Naive B cell (primary cell): Measurements from ENCODE around the gene AK9. TPM values are rescaled to one million over a fixed set of nuclear protein-coding genes. Genes with fewer than 3 reads are reported as not detected.
A peak's percentile ranks its signal among the peaks of the same experiment; 100 is the strongest.

ENCODE experiments used
- ATAC-seq, 2 donors: fragments of 150-1000 bp; cut with Tn5 transposase; 2 replicates each; pipeline ENCODE4 v1.10.0; 2021; ENCODE audit warnings: low read depth in 2 of 2, mild to moderate bottlenecking in 2 of 2, moderate library complexity in 2 of 2
- DNase-seq: peaks from one replicate; pipeline ENCODE4 v3.0.0; 2022
- H3K27ac Mint-ChIP-seq, 6 donors: one replicate each; pipeline ENCODE4 v1.8.0; 2020 to 2022; ENCODE audit warnings: mild to moderate bottlenecking in 6 of 6, mixed read lengths in 6 of 6, moderate library complexity in 5 of 6, inconsistent platforms in 2 of 6
- H3K27me3 Mint-ChIP-seq, 3 donors: one replicate each; pipeline ENCODE4 v1.8.0; 2021 to 2022; ENCODE audit warnings: mixed read lengths in 3 of 3, mild to moderate bottlenecking in 1 of 3
- H3K36me3 Mint-ChIP-seq, 2 donors: one replicate each; pipeline ENCODE4 v1.8.0; 2020 to 2022; ENCODE audit warnings: mixed read lengths in 2 of 2, inconsistent platforms in 1 of 2, mild to moderate bottlenecking in 1 of 2
- H3K4me1 Mint-ChIP-seq, 3 donors: one replicate each; pipeline ENCODE4 v1.8.0; 2020 to 2022; ENCODE audit warnings: mixed read lengths in 3 of 3, inconsistent platforms in 1 of 3, mild to moderate bottlenecking in 1 of 3, moderate library complexity in 1 of 3
- H3K4me3 Mint-ChIP-seq, 8 donors: one replicate each; pipeline ENCODE4 v1.8.0; 2020 to 2022; ENCODE audit warnings: mild to moderate bottlenecking in 8 of 8, mixed read lengths in 8 of 8, moderate library complexity in 8 of 8, inconsistent platforms in 2 of 8
- H3K9me3 Mint-ChIP-seq, 7 donors: one replicate each; pipeline ENCODE4 v1.8.0; 2020 to 2022; ENCODE audit warnings: mixed read lengths in 7 of 7, mild to moderate bottlenecking in 5 of 7, inconsistent platforms in 2 of 7, moderate library complexity in 1 of 7
- polyA plus RNA-seq, 6 donors: library from polyadenylated mRNA; unstranded; fragments of 300-500 nt; fragmentation: Illumina TruSeq; gene quantifications; one replicate each; pipeline ENCODE4 v1.2.3, GENCODE V29; 2021; ENCODE audit warnings: low read depth in 6 of 6

The AK9 gene
- polyA plus RNA-seq, 6 donors from 2014 or later = 6.8 to 23.5 (median 15.9) TPM

DNA sequence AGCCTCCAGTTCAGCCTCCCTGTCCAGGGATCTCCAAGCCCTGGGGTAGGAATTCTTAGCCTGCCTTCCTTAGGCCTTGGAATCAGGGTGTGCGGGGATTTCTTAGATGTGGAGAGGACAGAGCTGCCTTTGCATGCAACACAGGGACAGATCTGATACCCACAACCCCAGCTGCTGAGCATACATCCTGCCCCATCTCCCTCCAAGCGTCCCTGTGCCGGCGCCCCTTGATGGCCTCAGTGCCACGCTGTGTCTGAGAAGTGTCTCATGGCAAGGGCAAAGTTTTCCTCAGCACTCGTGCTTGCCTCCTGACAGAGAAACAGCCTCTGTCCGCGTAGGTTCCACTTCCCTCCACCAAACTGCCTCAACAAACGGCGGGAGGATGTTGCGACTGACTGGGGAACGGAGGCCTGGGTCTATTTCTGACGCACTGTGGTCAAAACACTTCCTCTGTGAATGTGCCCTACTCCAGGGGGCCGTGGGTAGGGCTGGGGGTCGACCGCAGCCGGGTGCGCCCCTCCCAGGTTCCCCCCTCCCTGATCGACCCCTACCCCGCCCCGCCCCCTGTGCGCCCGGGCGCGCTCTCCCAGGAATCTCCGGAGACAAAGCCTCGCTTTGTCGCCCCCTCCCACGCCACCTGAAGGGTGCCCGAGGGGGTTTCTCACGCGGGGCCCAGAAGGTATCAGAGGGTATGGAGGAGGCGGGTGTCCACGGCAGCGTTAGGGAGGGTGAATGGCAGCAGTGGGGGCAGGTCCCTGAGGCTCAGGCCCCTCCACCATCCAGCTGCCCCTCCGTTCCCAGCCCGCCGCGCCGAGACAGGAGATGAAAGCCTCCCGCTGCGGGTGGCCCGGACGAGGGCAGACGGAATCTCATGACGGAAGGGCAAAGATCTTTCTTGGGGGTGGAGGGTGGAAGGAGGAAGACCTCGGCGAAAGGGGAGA lies 236.2 kb downstream of the AK9 start:
- Mint-ChIP-seq H3K36me3 (no peaks in the 10 kb centered on the region), H3K27me3 (no peaks in the 10 kb centered on the region)
- ATAC-seq = peak; percentile 62 to 65

DNA sequence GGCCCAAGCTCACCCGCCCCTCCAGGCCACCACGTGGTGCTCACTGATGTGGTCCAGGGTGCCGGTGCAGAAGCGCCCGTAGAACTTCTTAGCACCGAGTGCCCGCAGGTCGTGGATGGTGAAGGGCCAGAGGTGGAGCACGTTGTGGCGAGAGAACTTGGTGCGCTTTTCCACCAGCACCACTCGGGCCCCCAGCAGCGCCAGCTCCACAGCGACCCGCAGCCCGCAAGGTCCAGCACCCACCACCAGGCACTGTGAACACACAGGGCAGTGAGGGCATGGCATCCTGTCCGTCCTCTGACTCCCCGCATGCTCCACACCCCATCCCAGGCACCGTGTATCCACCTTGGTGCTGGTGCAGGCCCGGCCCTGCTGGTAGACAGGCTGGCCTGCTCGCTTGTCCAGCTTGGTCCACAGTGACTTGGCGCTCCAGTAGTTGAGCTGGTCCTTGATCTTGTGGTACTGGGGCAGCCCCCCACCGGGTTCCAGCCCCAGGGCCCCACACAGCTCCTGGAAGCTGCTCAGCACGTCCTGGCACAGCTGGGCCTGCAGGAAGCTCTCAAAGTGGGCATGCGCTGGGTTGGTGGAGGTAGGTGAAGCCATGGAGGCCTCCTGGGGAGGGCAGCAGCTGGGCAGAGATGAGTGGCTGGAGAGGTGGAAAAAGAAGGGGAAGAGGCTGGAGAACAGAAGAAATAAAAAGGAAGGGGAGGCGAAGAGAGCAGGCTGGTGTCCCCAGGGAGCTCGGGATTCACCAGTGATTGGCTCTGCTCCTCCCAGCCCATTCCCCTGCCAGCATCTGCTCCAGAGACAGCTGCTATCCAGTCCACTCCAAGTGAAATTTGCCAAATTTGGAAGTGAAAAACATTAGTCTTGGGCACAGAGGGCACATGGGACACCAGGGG lies 237.2 kb downstream of the AK9 start:
- no peaks in the 10 kb centered on the region for H3K27me3 Mint-ChIP-seq
- H3K36me3 Mint-ChIP-seq = no peaks in the 10 kb centered on the region
- DNase-seq (no peak), ATAC-seq (no peak)
- peak overlapping the region; percentile 100 for H3K27ac Mint-ChIP-seq
- H3K4me3 Mint-ChIP-seq = peak overlapping the region; percentile 94 to 100 (median 99)
- H3K9me3 Mint-ChIP-seq = peaks cover 0 to 3% (median 0%) of the 10 kb centered on the region in 7 donors
- H3K4me1 Mint-ChIP-seq = peaks cover 57 to 89% (median 84%) of the 10 kb centered on the region in 3 donors

More for the DNA sequence above, 236.2 kb downstream of the AK9 start:
- DNase-seq = peak; percentile 96
- peak overlapping the region; percentile 94 to 100 (median 99) for H3K4me3 Mint-ChIP-seq
- peak overlapping the region; percentile 100 for H3K27ac Mint-ChIP-seq
- H3K4me1 Mint-ChIP-seq = peaks cover 63 to 89% (median 84%) of the 10 kb centered on the region in 3 donors
- H3K9me3 Mint-ChIP-seq = peaks cover 0 to 3% (median 0%) of the 10 kb centered on the region in 7 donors

DNA sequence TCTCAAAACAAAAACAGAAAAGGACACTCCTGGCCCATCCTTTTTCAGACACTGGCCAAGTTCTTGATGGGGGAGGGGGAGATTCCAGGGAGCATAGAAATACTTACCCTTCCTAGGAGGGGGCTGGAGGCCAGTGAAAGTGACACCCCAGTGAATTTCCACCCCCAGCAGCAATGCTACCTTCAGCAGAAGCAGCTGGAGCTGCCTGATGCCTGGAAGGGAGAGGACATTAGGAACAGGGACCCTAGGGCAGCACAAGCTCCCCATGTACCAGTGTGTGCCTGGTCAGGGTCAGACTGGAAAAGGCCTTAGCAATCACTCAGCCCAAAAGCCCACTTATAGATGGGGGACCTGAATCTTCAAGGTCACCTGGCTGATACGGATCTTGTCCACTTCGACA lies 237.8 kb downstream of the AK9 start:
- Mint-ChIP-seq H3K27me3 (no peaks in the 10 kb centered on the region), H3K27ac (peak overlapping the region in 5 of 6 donors; percentile 100), H3K4me1 (peaks cover 59 to 88% (median 84%) of the 10 kb centered on the region in 3 donors), H3K9me3 (peaks cover 0 to 3% (median 0%) of the 10 kb centered on the region in 7 donors), H3K4me3 (peak overlapping the region in 6 of 8 donors; percentile 94 to 100 (median 98)), H3K36me3 (no peaks in the 10 kb centered on the region)
- ATAC-seq = no peak
- DNase-seq = no peak

DNA sequence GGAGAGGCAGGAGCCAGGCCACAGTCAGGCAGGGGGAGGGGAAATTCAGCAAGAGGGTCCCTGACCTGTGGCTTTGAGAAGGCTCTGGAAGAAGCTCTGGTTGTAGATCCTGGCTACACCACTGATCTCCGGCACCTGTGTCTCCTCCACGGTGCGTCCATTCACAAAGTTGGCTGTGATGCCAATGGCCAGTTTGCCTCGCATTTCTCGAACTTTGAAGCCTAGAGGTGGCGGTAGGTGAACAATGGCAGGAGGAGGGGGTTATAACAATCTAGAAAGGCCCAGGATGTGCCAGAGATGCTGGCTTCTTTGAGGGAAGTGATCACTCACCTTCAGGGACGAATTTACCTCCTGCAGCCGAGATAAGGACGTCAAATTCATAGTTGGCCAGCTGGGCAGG lies 238.8 kb downstream of the AK9 start:
- Mint-ChIP-seq H3K4me1 (peaks cover 65 to 87% (median 83%) of the 10 kb centered on the region in 3 donors), H3K9me3 (peaks cover 0 to 3% (median 0%) of the 10 kb centered on the region in 7 donors), H3K27me3 (no peaks in the 10 kb centered on the region), H3K27ac (peak overlapping the region; percentile 78 to 100 (median 100)), H3K4me3 (peak overlapping the region in 7 of 8 donors; percentile 34 to 100 (median 94)), H3K36me3 (no peaks in the 10 kb centered on the region)
- no peak for ATAC-seq
- DNase-seq = no peak

DNA sequence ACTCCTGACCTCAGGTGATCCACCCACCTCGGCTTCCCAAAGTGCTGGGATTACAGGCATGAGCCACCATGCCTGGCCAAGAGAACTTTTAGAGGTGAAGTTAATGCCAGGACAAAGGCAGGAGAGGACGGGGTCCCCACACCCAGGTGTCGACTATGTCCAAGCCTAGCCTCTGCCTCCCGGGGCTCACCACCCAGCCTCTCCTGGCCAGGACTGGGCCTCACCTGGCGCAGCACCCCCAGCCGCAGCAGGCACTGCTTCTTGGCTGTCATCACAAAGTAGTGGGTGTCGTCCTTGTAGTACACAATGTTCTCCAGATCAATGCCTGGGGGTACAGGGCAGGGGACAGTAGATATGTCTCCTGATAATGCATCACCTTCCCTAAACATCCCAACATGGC lies 239.6 kb downstream of the AK9 start:
- peak overlapping the region in 5 of 8 donors; percentile 12 to 95 (median 65) for H3K4me3 Mint-ChIP-seq
- peaks cover 0 to 4% (median 0%) of the 10 kb centered on the region in 7 donors for H3K9me3 Mint-ChIP-seq
- no peaks in the 10 kb centered on the region for H3K27me3 Mint-ChIP-seq
- H3K27ac Mint-ChIP-seq = peak overlapping the region; percentile 66 to 100 (median 98)
- no peak for DNase-seq
- no peak for ATAC-seq
- no peaks in the 10 kb centered on the region for H3K36me3 Mint-ChIP-seq
- H3K4me1 Mint-ChIP-seq = peaks cover 64 to 85% (median 83%) of the 10 kb centered on the region in 3 donors

DNA sequence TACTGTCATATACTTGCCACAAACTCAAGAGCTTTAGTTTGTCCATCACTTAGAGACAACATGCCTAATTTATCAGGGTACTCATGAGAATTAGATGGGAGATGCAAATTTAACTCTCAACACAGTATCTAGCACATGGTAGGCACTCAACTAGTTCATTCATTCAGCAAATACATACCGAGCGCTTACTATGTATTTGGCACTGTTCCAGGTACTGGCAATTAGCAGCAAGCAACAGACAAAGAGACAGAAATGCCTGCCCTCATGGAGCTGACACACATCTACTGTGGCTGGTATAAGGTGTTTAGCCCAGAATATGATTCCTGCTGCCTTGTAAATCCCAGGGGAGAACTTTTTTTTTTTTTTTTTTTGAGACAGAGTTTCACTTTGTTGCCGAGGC lies 240.2 kb downstream of the AK9 start:
- DNase-seq = no peak
- H3K27me3 Mint-ChIP-seq = no peaks in the 10 kb centered on the region
- H3K27ac Mint-ChIP-seq = peak overlapping the region in 5 of 6 donors; percentile 5 to 97 (median 92)
- peaks cover 64 to 88% (median 84%) of the 10 kb centered on the region in 3 donors for H3K4me1 Mint-ChIP-seq
- H3K9me3 Mint-ChIP-seq = peaks cover 0 to 4% (median 0%) of the 10 kb centered on the region in 7 donors
- ATAC-seq = no peak
- H3K4me3 Mint-ChIP-seq = peak overlapping the region in 7 of 8 donors; percentile 29 to 76 (median 49)
- peaks cover 0 to under 1% of the 10 kb centered on the region in 2 donors for H3K36me3 Mint-ChIP-seq

DNA sequence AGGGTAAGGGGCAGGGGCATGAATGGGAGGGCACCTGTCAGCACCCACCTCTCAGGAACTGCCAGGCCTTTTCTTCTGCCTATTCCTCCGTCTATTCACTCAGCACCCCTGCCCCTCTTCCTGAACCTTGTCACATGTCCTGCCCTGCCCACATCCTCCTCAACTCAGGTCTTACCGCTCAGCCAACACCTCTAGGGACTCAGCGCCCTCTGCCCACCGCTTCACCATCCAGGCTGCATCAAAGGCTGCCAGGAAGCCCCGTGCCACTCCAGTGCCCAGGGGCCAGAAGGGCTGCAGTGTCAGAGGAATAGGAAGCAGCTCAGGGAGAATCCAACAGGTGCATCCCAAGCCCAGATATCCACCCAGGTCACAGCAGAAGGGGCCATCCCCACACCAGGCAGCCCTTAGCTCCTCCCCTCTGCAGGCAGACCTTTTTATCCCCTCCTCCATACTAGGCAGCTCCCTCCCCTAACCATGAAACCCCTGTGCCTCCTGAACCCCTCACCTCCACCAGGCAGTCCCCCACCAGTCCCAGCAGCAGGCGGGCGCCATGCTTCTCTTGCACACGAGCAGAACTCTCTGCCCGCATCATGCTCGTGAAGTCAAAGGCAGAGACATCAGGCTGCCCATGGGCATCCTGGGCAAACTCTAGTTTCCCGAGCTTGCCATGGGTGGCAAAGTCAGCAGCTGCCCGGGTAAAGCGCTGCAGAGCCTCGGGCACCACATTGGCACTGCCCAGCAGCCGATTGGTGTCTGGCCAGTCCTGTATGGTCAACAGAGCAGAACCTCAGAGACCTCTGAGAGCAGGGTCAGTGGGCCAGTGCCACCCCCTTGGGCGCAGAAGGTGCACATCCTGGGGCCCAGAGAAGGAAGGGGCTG lies 241.0 kb downstream of the AK9 start:
- Mint-ChIP-seq H3K4me3 (peak overlapping the region; percentile 67 to 88 (median 72)), H3K9me3 (peaks cover 0 to 2% (median 0%) of the 10 kb centered on the region in 7 donors), H3K36me3 (peaks cover 0 to 8% of the 10 kb centered on the region in 2 donors), H3K4me1 (peaks cover 67 to 92% (median 90%) of the 10 kb centered on the region in 3 donors), H3K27ac (peak overlapping the region; percentile 84 to 97 (median 95)), H3K27me3 (no peaks in the 10 kb centered on the region)
- peak; percentile 20 to 21 for ATAC-seq
- peak; percentile 71 for DNase-seq

DNA sequence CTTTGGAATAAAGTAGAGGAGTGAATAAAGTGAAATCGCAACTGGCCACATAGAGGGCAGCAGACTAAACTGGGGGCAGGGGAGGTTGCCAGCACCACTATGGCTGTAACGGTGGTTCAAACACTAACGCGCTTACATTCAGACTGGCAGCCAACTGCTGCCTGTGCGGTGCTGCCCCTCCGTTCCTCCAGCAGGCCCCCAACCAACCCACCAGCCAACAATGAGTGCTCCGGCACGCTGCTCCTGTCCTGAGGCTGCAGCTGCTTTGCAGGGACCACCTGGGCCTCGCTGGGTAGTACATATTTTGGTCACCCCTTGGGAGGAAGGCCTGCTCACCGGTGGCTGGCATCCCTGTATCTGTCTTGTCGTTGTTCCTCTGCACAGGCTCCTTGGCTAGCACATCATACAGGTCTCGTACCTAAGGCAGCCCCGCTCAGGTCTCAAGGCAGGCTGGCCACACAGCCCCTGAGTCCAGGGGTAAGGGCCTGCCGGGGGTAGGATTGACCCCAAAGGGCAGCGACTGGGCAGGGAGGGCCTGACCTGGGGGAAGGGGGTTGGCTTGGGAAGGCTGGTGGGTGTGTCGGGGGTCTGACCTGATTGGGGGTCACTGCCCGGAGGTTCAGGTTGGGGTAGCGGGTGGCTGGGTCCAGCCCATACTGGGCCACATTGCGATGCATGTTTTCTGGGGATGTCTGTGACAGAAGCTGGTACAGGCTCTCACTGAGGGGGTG lies 241.8 kb downstream of the AK9 start:
- no peak for DNase-seq
- Mint-ChIP-seq H3K4me3 (peak overlapping the region; percentile 67 to 88 (median 71)), H3K27ac (peak overlapping the region; percentile 92 to 98 (median 96)), H3K36me3 (peaks cover 0 to 8% of the 10 kb centered on the region in 2 donors), H3K9me3 (peaks cover 0 to 2% (median 0%) of the 10 kb centered on the region in 7 donors), H3K4me1 (peaks cover 60 to 90% (median 89%) of the 10 kb centered on the region in 3 donors), H3K27me3 (no peaks in the 10 kb centered on the region)
- ATAC-seq = peak in 1 of 2 donors; percentile 0

DNA sequence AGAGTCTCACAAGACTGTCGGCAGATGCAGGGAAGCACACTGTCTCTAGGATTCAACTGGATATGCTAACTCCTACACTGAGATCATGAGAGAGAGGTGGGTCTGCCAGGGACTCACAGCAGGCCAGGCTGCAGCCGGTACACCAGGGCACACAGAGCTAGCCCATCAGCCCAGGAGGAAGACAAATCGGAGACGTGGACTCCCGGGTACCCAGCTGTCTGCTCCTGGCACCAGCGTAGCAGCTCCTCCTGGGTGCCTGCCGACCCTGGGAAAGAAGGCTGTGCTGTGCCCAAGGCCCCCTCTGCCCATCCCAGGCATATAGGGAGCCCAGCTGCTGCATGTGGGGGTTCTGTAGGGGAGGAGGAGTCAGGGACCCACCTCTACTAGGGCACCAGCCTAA lies 242.4 kb downstream of the AK9 start:
- Mint-ChIP-seq H3K36me3 (peaks cover 0 to 8% of the 10 kb centered on the region in 2 donors), H3K4me1 (peaks cover 56 to 88% (median 83%) of the 10 kb centered on the region in 3 donors), H3K27ac (peak overlapping the region; percentile 89 to 98 (median 94)), H3K9me3 (peaks cover 0 to 2% (median 0%) of the 10 kb centered on the region in 7 donors), H3K27me3 (no peaks in the 10 kb centered on the region), H3K4me3 (peak overlapping the region in 6 of 8 donors; percentile 29 to 78 (median 71))
- DNase-seq = no peak
- ATAC-seq = no peak

DNA sequence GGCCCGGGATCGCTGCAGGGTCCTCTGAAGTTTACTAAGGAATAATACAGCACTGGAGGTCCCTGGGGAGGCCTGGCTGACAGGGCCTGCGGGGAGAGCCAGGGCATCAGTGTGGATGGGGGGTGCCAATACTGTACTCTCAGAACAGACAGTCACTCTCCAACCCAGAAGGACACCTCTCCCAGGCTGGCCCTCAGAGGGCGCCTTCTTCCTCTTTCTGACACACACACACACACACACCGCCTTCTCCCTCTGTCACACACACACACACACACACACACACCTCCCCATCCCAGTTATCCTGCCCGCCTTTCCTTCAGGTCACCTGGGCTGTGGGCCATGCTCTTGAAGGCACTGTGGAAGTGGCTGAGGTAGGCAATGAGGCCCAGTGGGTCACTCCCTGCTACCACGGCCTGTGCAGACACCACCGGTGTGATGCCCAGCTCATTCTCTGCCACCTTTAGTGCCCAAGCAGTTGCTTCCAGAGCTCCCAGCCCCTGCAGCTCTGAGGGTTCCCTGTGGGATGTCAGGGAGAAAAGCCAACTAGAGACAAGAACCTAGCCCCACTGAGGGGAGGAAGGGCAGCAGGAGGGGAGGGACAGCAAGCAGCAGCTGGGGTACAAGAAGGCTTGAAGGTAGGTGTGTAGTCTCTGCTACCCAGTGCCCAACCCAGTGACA lies 243.0 kb downstream of the AK9 start:
- DNase-seq (no peak), ATAC-seq (peak; percentile 18 to 22)
- Mint-ChIP-seq H3K9me3 (peaks cover 0 to 2% (median 0%) of the 10 kb centered on the region in 7 donors), H3K27me3 (no peaks in the 10 kb centered on the region), H3K4me3 (peak overlapping the region in 6 of 8 donors; percentile 1 to 78 (median 50)), H3K27ac (peak overlapping the region; percentile 89 to 98 (median 94)), H3K4me1 (peaks cover 60 to 88% (median 83%) of the 10 kb centered on the region in 3 donors), H3K36me3 (peaks cover 0 to 8% of the 10 kb centered on the region in 2 donors)

DNA sequence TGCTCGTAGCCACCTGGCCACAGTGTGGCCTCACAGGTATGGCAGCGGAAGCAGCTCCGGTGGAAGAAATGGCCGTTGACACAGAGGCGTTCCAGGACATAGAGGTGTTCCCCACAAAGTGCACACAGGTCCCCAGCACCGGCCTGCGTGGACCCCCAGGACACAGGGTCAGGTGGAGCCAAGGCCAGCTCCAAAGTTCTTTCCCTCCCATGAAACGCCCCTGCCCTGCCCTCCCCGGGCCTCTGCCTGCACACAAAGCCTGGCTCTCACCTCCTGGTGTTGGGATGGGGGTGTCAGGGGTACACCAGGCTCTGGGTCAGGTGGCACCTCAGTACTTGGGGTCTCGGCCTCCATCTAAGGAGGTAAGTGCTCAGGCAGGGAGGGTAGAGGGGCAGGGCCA lies 243.9 kb downstream of the AK9 start:
- H3K27me3 Mint-ChIP-seq = no peaks in the 10 kb centered on the region
- peaks cover 0 to 2% (median 0%) of the 10 kb centered on the region in 7 donors for H3K9me3 Mint-ChIP-seq
- peaks cover 63 to 88% (median 83%) of the 10 kb centered on the region in 3 donors for H3K4me1 Mint-ChIP-seq
- H3K4me3 Mint-ChIP-seq = peak overlapping the region in 1 of 8 donors; percentile 9
- peak overlapping the region; percentile 61 to 98 (median 93) for H3K27ac Mint-ChIP-seq
- DNase-seq (no peak), ATAC-seq (no peak)
- H3K36me3 Mint-ChIP-seq = peaks cover 0 to 8% of the 10 kb centered on the region in 2 donors
